GM23338 (cell line): Measurements from ENCODE around the gene POLA2. TPM values are rescaled to one million over a fixed set of nuclear protein-coding genes. Genes with fewer than 3 reads are reported as not detected.
A peak's percentile ranks its signal among the peaks of the same experiment; 100 is the strongest.

ENCODE experiments used
- ATAC-seq: fragments of 200-7000 bp; cut with Tn5 transposase; 3 replicates; pipeline ENCODE4 v1.9.1; 2020
- DNase-seq: peaks from one replicate; pipeline ENCODE4 v3.0.0-alpha.2; 2015; ENCODE audit warnings: low spot score
- H2AFZ ChIP-seq: fragments of 200-600 bp; sonication (generic); 2 replicates; pipeline ENCODE4 v1.8.0; 2016; ENCODE audit warnings: antibody characterized with exemption, mild to moderate bottlenecking, moderate library complexity
- H3F3A ChIP-seq: fragments of 200-600 bp; sonication (generic); replicated peaks from 2 replicates; pipeline ENCODE4 v1.8.0; 2017; ENCODE audit warnings: antibody characterized with exemption, mixed run types, low read depth
- H3K27ac ChIP-seq: fragments of 200-600 bp; sonication (generic); 2 replicates; pipeline ENCODE4 v1.6.1; 2016; ENCODE audit warnings: low read depth
- H3K27me3 ChIP-seq: fragments of 200-600 bp; sonication (generic); 2 replicates; pipeline ENCODE4 v1.8.0; 2016; ENCODE audit warnings: mild to moderate bottlenecking, mixed run types, moderate library complexity; ENCODE audit not compliant: insufficient read depth
- H3K36me3 ChIP-seq: fragments of 200-600 bp; sonication (generic); 2 replicates; pipeline ENCODE4 v1.8.0; 2016; ENCODE audit warnings: mild to moderate bottlenecking; ENCODE audit not compliant: insufficient read depth
- H3K4me1 ChIP-seq: fragments of 200-600 bp; sonication (generic); 2 replicates; pipeline ENCODE4 v1.8.0; 2016; ENCODE audit warnings: mild to moderate bottlenecking, moderate library complexity; ENCODE audit not compliant: insufficient read depth
- H3K4me2 ChIP-seq: fragments of 200-600 bp; sonication (generic); 2 replicates; pipeline ENCODE4 v1.7.1; 2017; ENCODE audit warnings: mixed run types
- H3K4me3 ChIP-seq: fragments of 200-600 bp; sonication (generic); 2 replicates; pipeline ENCODE4 v1.6.1; 2016; ENCODE audit warnings: mixed run types
- H3K79me2 ChIP-seq: fragments of 200-600 bp; sonication (generic); replicated peaks from 2 replicates; pipeline ENCODE4 v1.8.0; 2017; ENCODE audit warnings: mild to moderate bottlenecking; ENCODE audit not compliant: insufficient read depth
- H3K9me2 ChIP-seq: fragments of 200-600 bp; sonication (generic); 2 replicates; pipeline ENCODE4 v1.8.0; 2017; ENCODE audit not compliant: insufficient read depth
- H4K20me1 ChIP-seq: fragments of 200-600 bp; sonication (generic); replicated peaks from 2 replicates; pipeline ENCODE4 v1.8.0; 2017; ENCODE audit warnings: mild to moderate bottlenecking; ENCODE audit not compliant: insufficient read depth
- H3K27ac Mint-ChIP-seq: 2 replicates; pipeline ENCODE4 v1.8.0; 2020; ENCODE audit warnings: inconsistent platforms, mild to moderate bottlenecking, moderate library complexity, mixed read lengths
- H3K27me3 Mint-ChIP-seq: 3 replicates; pipeline ENCODE4 v1.8.0; 2022; ENCODE audit warnings: low read depth, mild to moderate bottlenecking, moderate library complexity, mixed read lengths, inconsistent platforms; ENCODE audit not compliant: insufficient read depth, poor library complexity
- H3K36me3 Mint-ChIP-seq: 3 replicates; pipeline ENCODE4 v1.8.0; 2021; ENCODE audit warnings: low read depth, mild to moderate bottlenecking, inconsistent platforms, moderate library complexity, mixed read lengths
- H3K4me1 Mint-ChIP-seq: 3 replicates; pipeline ENCODE4 v1.8.0; 2020; ENCODE audit warnings: mild to moderate bottlenecking, inconsistent platforms, mixed read lengths
- H3K4me3 Mint-ChIP-seq: 3 replicates; pipeline ENCODE4 v1.8.0; 2021; ENCODE audit warnings: moderate library complexity, mild to moderate bottlenecking, inconsistent platforms, mixed read lengths
- H3K9me3 Mint-ChIP-seq: 3 replicates; pipeline ENCODE4 v1.8.0; 2020; ENCODE audit warnings: moderate library complexity, mild to moderate bottlenecking, inconsistent platforms, mixed read lengths
- EZH2 ChIP-seq: fragments of 200-600 bp; sonication (generic); IDR thresholded peaks from one replicate; pipeline ENCODE4 v1.8.0; 2017; ENCODE audit warnings: antibody characterized with exemption, mild to moderate bottlenecking, low read depth; ENCODE audit not compliant: unreplicated experiment
- EZH2phosphoT487 ChIP-seq: fragments of 200-600 bp; sonication (generic); IDR thresholded peaks from one replicate; pipeline ENCODE4 v1.8.1; 2018; ENCODE audit warnings: antibody characterized with exemption; ENCODE audit not compliant: unreplicated experiment
- NANOG ChIP-seq: IDR thresholded peaks from 2 replicates; pipeline ENCODE4 v1.6.1; 2016; ENCODE audit warnings: antibody characterized with exemption, borderline replicate concordance
- STAT1 ChIP-seq: IDR thresholded peaks from one replicate; pipeline ENCODE4 v1.6.1; 2016; ENCODE audit warnings: antibody characterized with exemption; ENCODE audit not compliant: unreplicated experiment
- ZNF114 ChIP-seq: fragments of 250-450 bp; sonication (Bioruptor Pico); IDR thresholded peaks from 2 replicates; pipeline ENCODE4 v1.5.0; 2020; ENCODE audit warnings: mild to moderate bottlenecking, moderate library complexity
- ZNF331 ChIP-seq: fragments of 250-450 bp; sonication (Bioruptor Pico); IDR thresholded peaks from 2 replicates; pipeline ENCODE4 v1.5.0; 2020; ENCODE audit warnings: low read depth, mild to moderate bottlenecking, moderate library complexity
- ZNF462 ChIP-seq: fragments of 250-450 bp; sonication (Bioruptor Pico); IDR thresholded peaks from 2 replicates; pipeline ENCODE4 v1.5.0; 2020; ENCODE audit warnings: mild to moderate bottlenecking, moderate library complexity
- polyA plus RNA-seq: library from polyadenylated mRNA; unstranded; fragments of >200 nt; fragmentation: Nextera tagmentation; extraction: Ambion mirVana; gene quantifications from 2 replicates; pipeline ENCODE4 v1.2.1, GENCODE V29; 2016
- total RNA-seq: library from RNA; depleted of rRNA; stranded (reverse); fragments of >200 nt; shearing (Covaris generic); gene quantifications from 2 replicates; pipeline ENCODE4 v1.2.3, GENCODE V29; 2014
- TF ChIP-seq, protein P1 (sequence below), 2 experiments: fragments of 200-600 bp in 1 of 2; sonication (generic) in 1 of 2; conservative IDR thresholded peaks; 2 replicates each; pipeline versions ENCODE4 v1.5.1 to v1.6.1; 2016 to 2017; ENCODE audit warnings: antibody characterized with exemption in 2 of 2, low read depth in 2 of 2, mild to moderate bottlenecking in 2 of 2, moderate library complexity in 1 of 2

POLA2 gene
- total and polyA plus RNA-seq, 2 experiments from 2014 or later = 22.5 to 30.4 TPM

DNA sequence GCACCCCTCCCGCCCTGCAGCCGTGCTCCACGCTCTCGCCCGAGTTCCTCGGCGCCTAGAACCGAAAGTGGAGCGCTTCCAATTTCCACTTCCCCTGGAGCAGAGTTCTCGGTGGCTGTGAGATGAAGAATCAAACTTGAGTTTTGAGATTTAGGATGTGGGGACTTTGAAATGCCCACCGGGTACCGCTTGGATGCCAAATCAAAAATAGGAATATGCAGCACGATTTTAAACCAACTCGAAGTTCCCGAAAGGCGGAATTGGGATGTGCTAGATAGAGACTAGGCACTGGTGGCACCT, 569 bp downstream of the POLA2 start:
- Histone ChIP-seq H3K4me3 (peak overlapping the region; percentile 95), H4K20me1 (peaks cover 3% of the 10 kb centered on the region; the same call in 1 of the 2 replicates), H3K27me3 (no peaks in the 10 kb centered on the region), H3K9me2 (no peaks in the 10 kb centered on the region), H2AFZ (peak overlapping the region; percentile 92), H3K79me2 (peaks cover 21% of the 10 kb centered on the region), H3K4me1 (peaks cover 10% of the 10 kb centered on the region), H3K27ac (no peak overlapping the region), H3F3A (peaks cover 18% of the 10 kb centered on the region), H3K4me2 (peak overlapping the region; percentile 88), H3K36me3 (0 out of 2 replicates have a peak, but pooled peaks cover 11% of the 10 kb centered on the region)
- peak overlapping the region; percentile 79 for H3K27ac Mint-ChIP-seq
- peak overlapping the region; percentile 97 for H3K4me3 Mint-ChIP-seq
- ATAC-seq (no peak), DNase-seq (no peak)
- H3K4me1 Mint-ChIP-seq = peaks cover 24% of the 10 kb centered on the region
- H3K9me3 Mint-ChIP-seq = no peaks in the 10 kb centered on the region; the same call in 2 of the 3 replicates
- no peak for TF ChIP-seq EZH2
- TF ChIP-seq ZNF114 (CRISPR knock-in tag) = no peak
- no peak for TF ChIP-seq ZNF462
- no peak for TF ChIP-seq ZNF331
- TF ChIP-seq NANOG = no peak
- TF ChIP-seq STAT1 = no peak
- peaks cover 33% of the 10 kb centered on the region for H3K36me3 Mint-ChIP-seq
- peaks cover 20% of the 10 kb centered on the region for H3K27me3 Mint-ChIP-seq

DNA sequence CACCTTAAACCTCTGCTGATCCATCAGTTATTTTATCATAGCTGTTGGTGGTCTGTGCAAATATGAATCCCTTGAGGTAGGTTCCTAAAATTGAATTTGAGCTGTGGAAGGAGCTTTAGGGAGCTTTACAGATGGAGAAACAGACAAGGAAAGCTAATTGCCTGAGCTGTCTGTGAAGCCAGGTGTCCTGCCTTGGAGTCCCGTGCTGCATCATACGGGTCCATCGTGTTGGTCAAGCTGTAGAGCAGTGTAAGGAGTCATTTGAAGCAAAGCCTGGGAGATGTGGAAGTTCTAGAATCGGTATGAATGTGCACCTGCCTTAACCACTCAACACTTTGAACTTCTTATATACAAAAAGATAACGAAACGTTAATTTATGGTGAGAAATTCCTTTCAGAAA, 1.0 kb downstream of the POLA2 start:
- peaks cover 3% of the 10 kb centered on the region; the same call in 1 of the 2 replicates for H4K20me1 ChIP-seq
- Mint-ChIP-seq H3K9me3 (no peaks in the 10 kb centered on the region; the same call in 2 of the 3 replicates), H3K36me3 (peaks cover 35% of the 10 kb centered on the region), H3K4me1 (peaks cover 24% of the 10 kb centered on the region), H3K27ac (peak overlapping the region; percentile 79), H3K27me3 (peaks cover 20% of the 10 kb centered on the region), H3K4me3 (peak overlapping the region; percentile 97)
- H3K9me2 ChIP-seq = no peaks in the 10 kb centered on the region
- H3K4me1 ChIP-seq = peaks cover 10% of the 10 kb centered on the region
- 0 out of 2 replicates have a peak, but pooled peaks cover 13% of the 10 kb centered on the region for H3K36me3 ChIP-seq
- no peak for ATAC-seq
- peak overlapping the region; percentile 88 for H3K4me2 ChIP-seq
- DNase-seq = no peak
- no peak overlapping the region for H2AFZ ChIP-seq
- no peak overlapping the region for H3K27ac ChIP-seq
- H3K4me3 ChIP-seq = peak overlapping the region; percentile 95
- no peaks in the 10 kb centered on the region for H3K27me3 ChIP-seq
- peaks cover 21% of the 10 kb centered on the region for H3K79me2 ChIP-seq
- peaks cover 18% of the 10 kb centered on the region for H3F3A ChIP-seq
- no peak for TF ChIP-seq ZNF114 (CRISPR knock-in tag)
- TF ChIP-seq, protein P1, sequence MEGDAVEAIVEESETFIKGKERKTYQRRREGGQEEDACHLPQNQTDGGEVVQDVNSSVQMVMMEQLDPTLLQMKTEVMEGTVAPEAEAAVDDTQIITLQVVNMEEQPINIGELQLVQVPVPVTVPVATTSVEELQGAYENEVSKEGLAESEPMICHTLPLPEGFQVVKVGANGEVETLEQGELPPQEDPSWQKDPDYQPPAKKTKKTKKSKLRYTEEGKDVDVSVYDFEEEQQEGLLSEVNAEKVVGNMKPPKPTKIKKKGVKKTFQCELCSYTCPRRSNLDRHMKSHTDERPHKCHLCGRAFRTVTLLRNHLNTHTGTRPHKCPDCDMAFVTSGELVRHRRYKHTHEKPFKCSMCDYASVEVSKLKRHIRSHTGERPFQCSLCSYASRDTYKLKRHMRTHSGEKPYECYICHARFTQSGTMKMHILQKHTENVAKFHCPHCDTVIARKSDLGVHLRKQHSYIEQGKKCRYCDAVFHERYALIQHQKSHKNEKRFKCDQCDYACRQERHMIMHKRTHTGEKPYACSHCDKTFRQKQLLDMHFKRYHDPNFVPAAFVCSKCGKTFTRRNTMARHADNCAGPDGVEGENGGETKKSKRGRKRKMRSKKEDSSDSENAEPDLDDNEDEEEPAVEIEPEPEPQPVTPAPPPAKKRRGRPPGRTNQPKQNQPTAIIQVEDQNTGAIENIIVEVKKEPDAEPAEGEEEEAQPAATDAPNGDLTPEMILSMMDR (conservative IDR thresholded peaks at IDR 0.05; ENCODE audit: low read depth in 2 of 2) = no peak
- TF ChIP-seq NANOG = no peak
- no peak for TF ChIP-seq EZH2phosphoT487
